Choroid plexus epithelial cell (primary cell): ENCODE measurements around the gene HRH2.

ENCODE experiments used
- DNase-seq: peaks from one replicate; pipeline ENCODE4 v3.0.0-alpha.2; 2010; ENCODE audit warnings: low read depth
- H3K4me3 ChIP-seq: 2 replicates; pipeline ENCODE4 v1.5.1; 2011; ENCODE audit warnings: low read depth, mild to moderate bottlenecking, control low read depth, low read length, moderate library complexity
- TF ChIP-seq, protein P1 (sequence below): conservative IDR thresholded peaks from 2 replicates; pipeline ENCODE4 v1.5.1; 2011; ENCODE audit warnings: low read depth, mild to moderate bottlenecking, control low read depth, inconsistent platforms, low read length, moderate library complexity

The HRH2 gene

DNA sequence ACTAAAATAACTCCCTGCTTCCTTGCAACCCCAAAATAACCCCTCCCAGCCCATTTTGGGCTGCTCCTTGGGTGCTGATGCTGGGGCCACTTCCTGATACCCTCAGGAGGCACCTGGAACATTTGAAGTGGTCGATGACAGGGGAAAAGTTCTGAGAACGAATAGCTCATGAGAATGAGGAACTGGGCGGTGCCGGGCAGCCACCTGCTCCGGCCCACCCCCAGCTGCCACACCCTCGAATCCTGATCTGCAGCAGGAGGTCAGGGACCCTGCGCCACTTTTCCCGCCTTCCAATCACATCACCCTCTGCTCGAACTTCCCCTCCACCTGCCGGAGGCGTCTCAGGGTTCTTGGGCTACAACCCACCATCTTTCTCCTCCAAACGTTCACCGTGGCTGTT is 19.7 kb downstream of the HRH2 start:
- TF ChIP-seq, protein P1, sequence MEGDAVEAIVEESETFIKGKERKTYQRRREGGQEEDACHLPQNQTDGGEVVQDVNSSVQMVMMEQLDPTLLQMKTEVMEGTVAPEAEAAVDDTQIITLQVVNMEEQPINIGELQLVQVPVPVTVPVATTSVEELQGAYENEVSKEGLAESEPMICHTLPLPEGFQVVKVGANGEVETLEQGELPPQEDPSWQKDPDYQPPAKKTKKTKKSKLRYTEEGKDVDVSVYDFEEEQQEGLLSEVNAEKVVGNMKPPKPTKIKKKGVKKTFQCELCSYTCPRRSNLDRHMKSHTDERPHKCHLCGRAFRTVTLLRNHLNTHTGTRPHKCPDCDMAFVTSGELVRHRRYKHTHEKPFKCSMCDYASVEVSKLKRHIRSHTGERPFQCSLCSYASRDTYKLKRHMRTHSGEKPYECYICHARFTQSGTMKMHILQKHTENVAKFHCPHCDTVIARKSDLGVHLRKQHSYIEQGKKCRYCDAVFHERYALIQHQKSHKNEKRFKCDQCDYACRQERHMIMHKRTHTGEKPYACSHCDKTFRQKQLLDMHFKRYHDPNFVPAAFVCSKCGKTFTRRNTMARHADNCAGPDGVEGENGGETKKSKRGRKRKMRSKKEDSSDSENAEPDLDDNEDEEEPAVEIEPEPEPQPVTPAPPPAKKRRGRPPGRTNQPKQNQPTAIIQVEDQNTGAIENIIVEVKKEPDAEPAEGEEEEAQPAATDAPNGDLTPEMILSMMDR: no peak
- no peak for DNase-seq
- H3K4me3 ChIP-seq: no peak overlapping the region

- H3K4me3 ChIP-seq: no peak overlapping the region
- TF ChIP-seq, protein P1: no peak
- DNase-seq: no peak
Observed at GRCh38 chr5:175678074-175678473, 20.2 kb downstream of the HRH2 start.

DNA sequence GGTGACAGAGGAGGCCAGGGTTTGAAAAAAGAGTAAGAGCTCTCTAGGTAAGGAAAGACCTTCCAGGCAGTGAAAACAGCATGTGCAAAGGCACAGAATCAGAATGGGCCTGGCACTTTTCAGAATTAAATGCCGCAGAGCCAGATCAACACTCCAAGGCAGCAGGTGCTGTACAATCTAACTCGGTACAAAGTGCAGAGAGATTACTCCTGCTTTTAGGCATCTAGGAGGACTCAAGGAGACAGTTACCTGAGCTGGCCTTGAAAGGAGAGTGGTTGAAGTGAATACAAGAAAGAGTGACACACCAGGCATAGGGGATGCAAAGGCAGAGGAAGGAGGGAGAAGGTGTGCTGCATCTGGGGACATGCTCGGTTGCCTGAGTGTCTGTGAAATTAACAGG is 21.5 kb downstream of the HRH2 start:
- no peak for DNase-seq
- H3K4me3 ChIP-seq: no peak overlapping the region
- TF ChIP-seq, protein P1: no peak

DNA sequence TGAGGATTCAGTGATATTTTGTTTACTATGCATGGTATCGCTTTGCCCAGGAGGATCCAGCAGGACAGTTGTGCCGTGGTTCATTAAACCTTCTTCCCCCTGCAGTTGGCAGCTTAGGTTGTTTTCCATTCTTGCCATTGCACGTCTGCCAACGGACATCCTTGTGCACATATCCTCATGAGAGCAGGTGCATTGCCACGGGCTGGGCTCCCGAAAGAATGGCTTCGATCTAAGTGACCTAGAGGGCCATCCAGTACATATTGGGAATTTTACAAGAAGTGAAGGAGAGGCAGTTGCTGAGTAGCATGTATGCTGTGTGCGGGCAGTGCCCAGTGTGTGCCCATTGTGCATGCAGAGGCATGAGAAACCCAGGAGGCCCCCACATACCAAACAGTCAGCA is 22.1 kb downstream of the HRH2 start:
- no peak overlapping the region for H3K4me3 ChIP-seq
- no peak for DNase-seq
- TF ChIP-seq, protein P1: no peak

DNA sequence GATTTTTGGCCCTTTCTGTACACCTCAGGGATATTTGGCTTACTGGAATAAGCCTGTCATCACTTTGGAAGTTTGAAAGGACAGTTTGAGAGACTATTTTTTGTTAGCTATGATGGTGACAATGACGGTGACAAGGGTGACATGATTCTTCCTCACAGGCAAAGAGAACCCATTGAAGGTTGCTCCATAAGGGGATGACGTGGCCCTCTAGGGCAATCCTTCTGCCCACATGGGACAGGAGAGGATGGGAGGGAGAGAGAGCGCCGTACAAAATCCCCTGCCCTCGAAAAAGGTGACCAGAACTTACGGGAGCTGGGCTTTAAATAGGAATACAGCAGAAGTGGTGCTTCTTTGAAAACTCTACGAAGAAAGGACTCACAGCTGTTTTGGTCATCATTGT is 22.6 kb downstream of the HRH2 start:
- DNase-seq: no peak
- H3K4me3 ChIP-seq: no peak overlapping the region
- TF ChIP-seq, protein P1: no peak

DNA sequence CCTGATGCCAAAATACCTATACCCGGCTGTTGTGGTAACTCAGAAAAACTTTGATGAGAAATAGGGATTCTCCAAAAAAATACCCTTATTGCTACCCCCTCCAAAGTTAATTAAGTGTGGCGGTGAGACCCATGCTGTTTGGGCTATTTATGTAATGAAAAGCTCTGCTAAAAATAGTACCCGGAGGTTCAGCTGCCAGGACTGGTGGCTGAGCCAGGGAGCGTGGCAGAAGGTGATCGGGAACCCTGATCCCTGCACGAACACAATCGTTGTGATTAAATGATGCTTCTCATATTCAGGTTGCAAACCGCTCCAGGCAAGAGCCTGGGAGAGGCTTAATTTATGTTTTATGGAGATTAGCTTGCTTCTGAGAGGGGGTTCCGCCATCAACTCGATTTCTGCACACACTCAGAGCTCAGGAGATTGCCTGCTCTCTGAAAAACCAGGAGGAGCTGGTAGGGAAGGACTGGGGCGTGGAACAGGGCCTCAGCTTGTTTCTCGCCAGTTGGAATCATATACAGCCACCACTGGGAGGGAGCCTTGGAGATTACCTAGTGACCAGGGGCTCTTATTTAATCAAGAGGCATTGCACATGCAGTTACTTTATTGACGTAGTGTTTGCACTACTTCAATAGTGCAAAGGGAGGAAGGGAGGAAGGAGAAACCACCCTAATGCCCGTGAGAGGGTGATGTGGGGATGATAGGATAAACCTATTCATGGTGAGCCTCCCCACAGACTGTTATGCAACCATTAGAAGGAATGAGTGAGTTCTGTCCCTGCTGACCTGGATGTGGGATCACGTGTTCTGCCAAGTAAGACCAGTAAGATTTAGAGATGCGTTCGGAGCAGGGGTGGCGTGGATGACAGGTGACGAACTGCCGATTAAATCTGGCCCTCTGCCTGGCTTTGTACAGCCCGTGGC is 23.4 kb downstream of the HRH2 start:
- DNase-seq: no peak
- TF ChIP-seq, protein P1: no peak

GRCh38 chr5:175681968-175682340 is 24.1 kb downstream of the HRH2 start:
- H3K4me3 ChIP-seq: no peak overlapping the region
- DNase-seq: no peak
- TF ChIP-seq, protein P1: no peak

More for the DNA sequence above, 23.4 kb downstream of the HRH2 start:
- H3K4me3 ChIP-seq: no peak overlapping the region
